Motor neuron (in vitro differentiated cells): ENCODE measurements around the gene AVEN. TPM values are rescaled to one million over a fixed set of nuclear protein-coding genes. Genes with fewer than 3 reads are reported as not detected.

ENCODE experiments used
- ATAC-seq, 8 experiments: fragments of 200-7000 bp; cut with Tn5 transposase; replicated peaks in 6 of 8; 2 replicates each; pipeline ENCODE4 v1.8.0; 2021; ENCODE audit warnings: mild to moderate bottlenecking in 8 of 8, moderate library complexity in 8 of 8
- H3K27ac ChIP-seq, 2 donors: fragments of 250-450 bp; sonication (Bioruptor Pico); 2 replicates each; pipeline ENCODE4 v1.9.0; 2021; ENCODE audit warnings: antibody characterized with exemption in 2 of 2, mild to moderate bottlenecking in 2 of 2, moderate library complexity in 1 of 2
- H3K4me1 ChIP-seq, 2 donors: fragments of 250-450 bp; sonication (Bioruptor Pico); replicated peaks in 1 of 2; 2 replicates each; pipeline ENCODE4 v1.6.1; 2021; ENCODE audit warnings: antibody characterized with exemption in 2 of 2, mild to moderate bottlenecking in 2 of 2, moderate library complexity in 1 of 2
- H3K4me3 ChIP-seq, 5 donors: fragments of 250-450 bp; sonication (Bioruptor Pico); 2 replicates each; pipeline ENCODE4 v1.9.0; 2021; ENCODE audit warnings: antibody characterized with exemption in 5 of 5, mild to moderate bottlenecking in 5 of 5, moderate library complexity in 4 of 5
- WGBS, 10 experiments: fragments of 450-650 bp; shearing (Covaris generic); methylation state at CpG; one replicate each; pipeline ENCODE4 v1.0.0; 2022; 5-methylcytosine and 5-hydroxymethylcytosine counted together
- in situ Hi-C, 9 experiments: fragments of 400-800 bp; cut with MboI; loops; one replicate each; pipeline ENCODE4 v1.15.0; 2021; ENCODE audit warnings: low sequenced_read_pairs in 9 of 9, low pct_unique_long_range_greater_than_20kb in 2 of 9; ENCODE audit not compliant: unreplicated experiment in 9 of 9
- total RNA-seq, 8 experiments: library from RNA; unstranded; fragments of 300-600 nt; gene quantifications; 2 replicates each; pipeline versions ENCODE4 v1.2.3 to v1.2.4, GENCODE V29; 2022

AVEN gene, protein sequence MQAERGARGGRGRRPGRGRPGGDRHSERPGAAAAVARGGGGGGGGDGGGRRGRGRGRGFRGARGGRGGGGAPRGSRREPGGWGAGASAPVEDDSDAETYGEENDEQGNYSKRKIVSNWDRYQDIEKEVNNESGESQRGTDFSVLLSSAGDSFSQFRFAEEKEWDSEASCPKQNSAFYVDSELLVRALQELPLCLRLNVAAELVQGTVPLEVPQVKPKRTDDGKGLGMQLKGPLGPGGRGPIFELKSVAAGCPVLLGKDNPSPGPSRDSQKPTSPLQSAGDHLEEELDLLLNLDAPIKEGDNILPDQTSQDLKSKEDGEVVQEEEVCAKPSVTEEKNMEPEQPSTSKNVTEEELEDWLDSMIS
- 10 to 100 TPM in 4 of 8 experiments, 1 to 10 TPM in 4; 3.0 to 22.3 (median 11.2) TPM for total RNA-seq

- Histone ChIP-seq H3K4me1 (peaks cover 5 to 8% of the 10 kb centered on the region in 2 donors), H3K4me3 (peak within 1 kb of the TSS; percentile 72 to 95 (median 85)), H3K27ac (peak within 1 kb of the TSS; percentile 96 to 97)
- ATAC-seq = peak; percentile 62 to 78 (median 66)
- in situ Hi-C loops = no loop called here
- WGBS, 10 experiments = 0 to 20% (median 6%) methylated on average over 1 to 9 of the region's 82 CpGs; no CpG with 5 or more reads in 3 of the 10 experiments
Observed at GRCh38 chr15:34038871-34039789, at the start of gene AVEN. Gene AVEN, minus strand, starts transcription at chr15:34039204. Its CDS starts 158 bp downstream, at chr15:34039046.

GRCh38 chr15:34085746-34086145 lies 46.7 kb upstream of the AVEN start:
- no peak overlapping the region for H3K27ac ChIP-seq
- ATAC-seq = no peak
- in situ Hi-C loops = loop anchor here in 3 of 9 experiments (25.0 kb wide), 3 partner anchors 252 to 827 kb away; partner anchors contain the start of genes GOLGA8B (in 1 of the 3), NOP10 (in 1 of the 3), NUTM1 (in 1 of the 3) and SLC12A6 (in 1 of the 3)
- 0 to 100% (median 85%) methylated on average over 1 to 2 of the region's 2 CpGs; no CpG with 5 or more reads in 2 of the 10 experiments for WGBS, 10 experiments
- no peaks in the 10 kb centered on the region for H3K4me1 ChIP-seq
- H3K4me3 ChIP-seq = no peak overlapping the region

GRCh38 chr15:34084086-34084485 lies 45.1 kb upstream of the AVEN start:
- in situ Hi-C loops = loop anchor here in 3 of 9 experiments (25.0 kb wide), 3 partner anchors 253 to 828 kb away; partner anchors contain the start of genes GOLGA8B (in 1 of the 3), NOP10 (in 1 of the 3), NUTM1 (in 1 of the 3) and SLC12A6 (in 1 of the 3)
- Histone ChIP-seq H3K27ac (no peak overlapping the region), H3K4me3 (no peak overlapping the region), H3K4me1 (no peaks in the 10 kb centered on the region)
- ATAC-seq = peak in 2 of 8 experiments; percentile 25 to 79
- WGBS, 10 experiments = 4 to 93% (median 83%) methylated on average over 1 to 7 of the region's 7 CpGs

DNA sequence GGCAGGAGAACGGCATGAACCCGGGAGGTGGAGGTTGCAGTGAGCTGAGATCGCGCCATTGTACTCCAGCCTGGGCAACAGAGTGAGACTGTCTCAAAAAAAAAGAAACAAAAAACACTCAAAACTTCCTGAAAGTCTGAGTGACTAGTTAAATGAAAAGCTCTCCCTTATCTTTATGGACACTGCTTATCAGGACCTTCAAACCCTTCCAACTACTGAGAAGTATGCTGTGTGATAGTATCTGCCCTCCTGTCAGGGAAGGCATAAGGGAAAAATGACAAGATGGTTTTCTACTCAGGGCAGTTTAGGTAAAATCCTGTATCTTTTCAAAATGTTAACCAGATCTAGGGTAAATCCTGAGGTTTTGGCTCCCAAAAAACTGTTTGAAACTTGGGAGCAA lies 40.9 kb upstream of the AVEN start:
- Histone ChIP-seq H3K4me3 (no peak overlapping the region), H3K27ac (no peak overlapping the region), H3K4me1 (no peaks in the 10 kb centered on the region)
- in situ Hi-C loops = loop anchor here in 3 of 9 experiments (25.0 kb wide), 3 partner anchors 257 to 832 kb away; partner anchors contain the start of genes GOLGA8B (in 1 of the 3), NOP10 (in 1 of the 3), NUTM1 (in 1 of the 3) and SLC12A6 (in 1 of the 3)
- ATAC-seq = no peak
- WGBS, 10 experiments = 89 to 100% (median 95%) methylated on average over 2 to 4 of the region's 4 CpGs; no CpG with 5 or more reads in 6 of the 10 experiments

GRCh38 chr15:34078900-34079299 lies 39.9 kb upstream of the AVEN start:
- H3K4me3 ChIP-seq = no peak overlapping the region
- no peaks in the 10 kb centered on the region for H3K4me1 ChIP-seq
- WGBS, 10 experiments = 67 to 100% (median 82%) methylated on average over 1 to 3 of the region's 3 CpGs
- H3K27ac ChIP-seq = no peak overlapping the region
- no peak for ATAC-seq
- in situ Hi-C loops = loop anchor here in 3 of 9 experiments (25.0 kb wide), 3 partner anchors 258 to 833 kb away; partner anchors contain the start of genes GOLGA8B (in 1 of the 3), NOP10 (in 1 of the 3), NUTM1 (in 1 of the 3) and SLC12A6 (in 1 of the 3)

DNA sequence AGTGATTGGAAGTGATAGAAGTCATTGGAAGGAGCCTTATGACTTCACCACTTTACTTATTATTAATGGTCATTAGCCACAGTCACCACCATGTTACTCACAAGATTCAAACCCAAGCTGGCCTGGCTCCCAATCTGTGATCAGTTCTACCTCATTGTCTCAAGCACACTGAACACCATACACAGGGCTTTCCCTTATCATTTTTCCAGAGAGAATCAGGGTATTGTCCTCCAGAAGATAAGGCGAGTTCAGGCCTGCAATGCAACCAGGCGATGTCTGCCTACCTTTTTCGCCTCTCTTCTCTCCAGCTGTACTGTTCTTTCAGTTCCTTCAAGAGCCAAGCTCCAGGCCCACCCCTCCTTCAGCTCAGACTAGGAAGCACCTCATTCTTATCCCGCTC lies 37.8 kb upstream of the AVEN start:
- WGBS, 10 experiments = 71 to 100% (median 82%) methylated on average over 1 to 4 of the region's 4 CpGs; no CpG with 5 or more reads in 5 of the 10 experiments
- no peak overlapping the region for H3K27ac ChIP-seq
- no peaks in the 10 kb centered on the region for H3K4me1 ChIP-seq
- no peak for ATAC-seq
- no peak overlapping the region for H3K4me3 ChIP-seq
- in situ Hi-C loops = loop anchor here in 3 of 9 experiments (25.0 kb wide), 3 partner anchors 261 to 836 kb away; partner anchors contain the start of genes GOLGA8B (in 1 of the 3), NOP10 (in 1 of the 3), NUTM1 (in 1 of the 3) and SLC12A6 (in 1 of the 3)

GRCh38 chr15:34070003-34070402 lies 31.0 kb upstream of the AVEN start:
- no peak for ATAC-seq
- H3K27ac ChIP-seq = no peak overlapping the region
- in situ Hi-C loops = loop anchor here in 1 of 9 experiments (25.0 kb wide), 1 partner anchor 517 kb away; the partner anchor contains the start of gene GOLGA8B
- no peak overlapping the region for H3K4me3 ChIP-seq
- no peaks in the 10 kb centered on the region for H3K4me1 ChIP-seq
- WGBS, 10 experiments = 40 to 85% (median 74%) methylated on average over 1 to 6 of the region's 6 CpGs

- WGBS, 10 experiments = 20 to 100% (median 82%) methylated on average over 1 to 6 of the region's 8 CpGs; no CpG with 5 or more reads in 2 of the 10 experiments
- no peaks in the 10 kb centered on the region for H3K4me1 ChIP-seq
- in situ Hi-C loops = loop anchor here in 1 of 9 experiments (25.0 kb wide), 1 partner anchor 521 kb away; the partner anchor contains the start of gene GOLGA8B
- no peak for ATAC-seq
- H3K27ac ChIP-seq = no peak overlapping the region
- H3K4me3 ChIP-seq = no peak overlapping the region
Observed at GRCh38 chr15:34065941-34066340, 26.9 kb upstream of the AVEN start.

- in situ Hi-C loops = loop anchor here in 1 of 9 experiments (25.0 kb wide), 1 partner anchor 522 kb away; the partner anchor contains the start of gene GOLGA8B
- Histone ChIP-seq H3K27ac (no peak overlapping the region), H3K4me1 (no peaks in the 10 kb centered on the region), H3K4me3 (no peak overlapping the region)
- ATAC-seq = no peak
- 69 to 100% (median 83%) methylated on average over 2 to 3 of the region's 3 CpGs; no CpG with 5 or more reads in 1 of the 10 experiments for WGBS, 10 experiments
Observed at GRCh38 chr15:34065261-34065660, 26.3 kb upstream of the AVEN start.

GRCh38 chr15:34064438-34064837 lies 25.4 kb upstream of the AVEN start:
- H3K27ac ChIP-seq = no peak overlapping the region
- in situ Hi-C loops = loop anchor here in 1 of 9 experiments (25.0 kb wide), 1 partner anchor 523 kb away; the partner anchor contains the start of gene GOLGA8B
- no peak overlapping the region for H3K4me3 ChIP-seq
- ATAC-seq = no peak
- WGBS, 10 experiments = 0% methylated on average over 1 of the region's 1 CpG; no CpG with 5 or more reads in 5 of the 10 experiments
- no peaks in the 10 kb centered on the region for H3K4me1 ChIP-seq

- Histone ChIP-seq H3K4me1 (no peaks in the 10 kb centered on the region), H3K4me3 (no peak overlapping the region), H3K27ac (no peak overlapping the region)
- ATAC-seq = no peak
- WGBS, 10 experiments = 31 to 88% (median 59%) methylated on average over 1 to 3 of the region's 3 CpGs; no CpG with 5 or more reads in 3 of the 10 experiments
- in situ Hi-C loops = loop anchor here in 1 of 9 experiments (25.0 kb wide), 1 partner anchor 527 kb away; the partner anchor contains the start of gene GOLGA8B
Observed at GRCh38 chr15:34059946-34060345, 20.9 kb upstream of the AVEN start.

DNA sequence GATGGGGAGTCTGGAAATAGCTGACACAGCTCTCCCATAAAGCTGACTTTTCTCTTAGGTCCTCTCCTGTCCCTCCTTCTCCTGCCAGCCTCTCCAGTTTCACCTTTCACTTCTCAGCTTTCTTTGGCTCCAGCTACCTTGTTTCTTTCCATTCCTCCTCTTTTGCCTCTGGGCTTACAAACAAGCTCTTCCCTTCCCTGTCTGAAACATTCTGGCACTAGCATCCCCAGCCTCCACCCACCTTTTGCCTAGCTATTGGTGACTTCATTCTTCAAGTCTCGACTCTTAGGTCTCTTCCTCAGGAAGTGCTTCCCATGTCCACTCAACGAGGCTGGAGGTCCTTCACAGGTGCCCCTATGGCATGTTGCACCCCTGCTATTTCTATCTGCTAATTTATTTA lies 20.5 kb upstream of the AVEN start:
- 0 to 82% (median 40%) methylated on average over 1 to 2 of the region's 2 CpGs for WGBS, 10 experiments
- Histone ChIP-seq H3K27ac (no peak overlapping the region), H3K4me1 (no peaks in the 10 kb centered on the region), H3K4me3 (no peak overlapping the region)
- ATAC-seq = no peak
- in situ Hi-C loops = loop anchor here in 1 of 9 experiments (25.0 kb wide), 1 partner anchor 528 kb away; the partner anchor contains the start of gene GOLGA8B
